Tibial artery (tissue), 4 donors: Measurements from ENCODE around the gene THOP1.

ENCODE experiments used
- DNase-seq, 2 donors: peaks; one replicate each; pipeline ENCODE4 v3.0.0-alpha.2; 2019
- H3K27ac ChIP-seq, 2 donors: fragments of 200-600 bp; sonication (generic) in 1 of 2; 1 replicate in 1 of 2; 2 replicates in 1 of 2; pipeline ENCODE4 v1.5.1; 2018 to 2019; ENCODE audit warnings: mild to moderate bottlenecking in 1 of 2
- H3K27me3 ChIP-seq, 2 donors: fragments of 200-600 bp; sonication (generic) in 1 of 2; one replicate each; pipeline versions ENCODE4 v1.5.1 to v1.6.0; 2016 to 2019
- H3K36me3 ChIP-seq, 3 donors: fragments of 200-600 bp; sonication (generic) in 2 of 3; one replicate each; pipeline ENCODE4 v1.5.1; 2016 to 2019; ENCODE audit warnings: mild to moderate bottlenecking in 2 of 3
- H3K4me1 ChIP-seq, 4 donors: fragments of 200-600 bp; sonication (generic) in 2 of 4; 1 replicate in 3 of 4; 2 replicates in 1 of 4; pipeline ENCODE4 v1.5.1; 2016 to 2019
- H3K4me3 ChIP-seq, 2 donors: fragments of 200-600 bp; sonication (generic) in 1 of 2; 1 replicate in 1 of 2; 2 replicates in 1 of 2; pipeline ENCODE4 v1.5.1; 2018 to 2019; ENCODE audit warnings: mild to moderate bottlenecking in 2 of 2
- H3K9me3 ChIP-seq, 3 donors: fragments of 200-600 bp; sonication (generic) in 1 of 3; one replicate each; pipeline ENCODE4 v1.5.1; 2016 to 2019
- intact Hi-C: fragments of 100-400 bp; cut with DNase I; formaldehyde crosslinking; loops from one replicate; pipeline ENCODE4 v1.15.0; 2023; ENCODE audit warnings: low total_unique reads
- TF ChIP-seq, protein P1 (sequence below), 2 experiments: fragments of 200-600 bp in 1 of 2; fragments of 450-650 bp in 1 of 2; IDR thresholded peaks; one replicate each; pipeline ENCODE4 v1.5.1; 2017 to 2019; ENCODE audit warnings: antibody characterized with exemption in 2 of 2, mild to moderate bottlenecking in 1 of 2, moderate library complexity in 1 of 2

The THOP1 gene

DNA sequence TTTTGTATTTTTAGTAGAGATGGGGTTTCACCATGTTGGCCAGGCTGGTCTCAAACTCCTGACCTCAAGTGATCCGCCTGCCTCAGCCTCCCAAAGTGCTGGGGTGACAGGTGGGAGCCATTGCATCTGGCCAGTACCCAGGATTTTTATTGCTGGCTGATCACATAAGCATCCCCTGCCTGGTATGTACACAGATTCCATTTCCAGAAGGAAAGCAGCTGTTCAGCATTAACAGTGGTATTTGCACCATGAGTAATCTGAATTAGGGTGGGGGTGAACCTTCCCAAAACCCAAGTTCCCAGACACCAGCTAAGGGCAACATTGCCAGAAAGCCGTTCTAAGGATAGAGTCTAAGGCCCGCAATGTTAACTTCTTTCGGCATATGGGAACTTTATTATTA is 63.3 kb downstream of the THOP1 start:
- Histone ChIP-seq H3K27ac (no peak overlapping the region), H3K4me1 (no peaks in the 10 kb centered on the region), H3K27me3 (no peaks in the 10 kb centered on the region), H3K4me3 (no peak overlapping the region), H3K36me3 (peaks cover 56 to 74% (median 64%) of the 10 kb centered on the region in 3 donors), H3K9me3 (peaks cover 11 to 79% (median 55%) of the 10 kb centered on the region in 3 donors)
- intact Hi-C loops = no loop called here
- TF ChIP-seq, protein P1, sequence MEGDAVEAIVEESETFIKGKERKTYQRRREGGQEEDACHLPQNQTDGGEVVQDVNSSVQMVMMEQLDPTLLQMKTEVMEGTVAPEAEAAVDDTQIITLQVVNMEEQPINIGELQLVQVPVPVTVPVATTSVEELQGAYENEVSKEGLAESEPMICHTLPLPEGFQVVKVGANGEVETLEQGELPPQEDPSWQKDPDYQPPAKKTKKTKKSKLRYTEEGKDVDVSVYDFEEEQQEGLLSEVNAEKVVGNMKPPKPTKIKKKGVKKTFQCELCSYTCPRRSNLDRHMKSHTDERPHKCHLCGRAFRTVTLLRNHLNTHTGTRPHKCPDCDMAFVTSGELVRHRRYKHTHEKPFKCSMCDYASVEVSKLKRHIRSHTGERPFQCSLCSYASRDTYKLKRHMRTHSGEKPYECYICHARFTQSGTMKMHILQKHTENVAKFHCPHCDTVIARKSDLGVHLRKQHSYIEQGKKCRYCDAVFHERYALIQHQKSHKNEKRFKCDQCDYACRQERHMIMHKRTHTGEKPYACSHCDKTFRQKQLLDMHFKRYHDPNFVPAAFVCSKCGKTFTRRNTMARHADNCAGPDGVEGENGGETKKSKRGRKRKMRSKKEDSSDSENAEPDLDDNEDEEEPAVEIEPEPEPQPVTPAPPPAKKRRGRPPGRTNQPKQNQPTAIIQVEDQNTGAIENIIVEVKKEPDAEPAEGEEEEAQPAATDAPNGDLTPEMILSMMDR (IDR thresholded peaks at IDR 0.05) = no peak
- no peak for DNase-seq

DNA sequence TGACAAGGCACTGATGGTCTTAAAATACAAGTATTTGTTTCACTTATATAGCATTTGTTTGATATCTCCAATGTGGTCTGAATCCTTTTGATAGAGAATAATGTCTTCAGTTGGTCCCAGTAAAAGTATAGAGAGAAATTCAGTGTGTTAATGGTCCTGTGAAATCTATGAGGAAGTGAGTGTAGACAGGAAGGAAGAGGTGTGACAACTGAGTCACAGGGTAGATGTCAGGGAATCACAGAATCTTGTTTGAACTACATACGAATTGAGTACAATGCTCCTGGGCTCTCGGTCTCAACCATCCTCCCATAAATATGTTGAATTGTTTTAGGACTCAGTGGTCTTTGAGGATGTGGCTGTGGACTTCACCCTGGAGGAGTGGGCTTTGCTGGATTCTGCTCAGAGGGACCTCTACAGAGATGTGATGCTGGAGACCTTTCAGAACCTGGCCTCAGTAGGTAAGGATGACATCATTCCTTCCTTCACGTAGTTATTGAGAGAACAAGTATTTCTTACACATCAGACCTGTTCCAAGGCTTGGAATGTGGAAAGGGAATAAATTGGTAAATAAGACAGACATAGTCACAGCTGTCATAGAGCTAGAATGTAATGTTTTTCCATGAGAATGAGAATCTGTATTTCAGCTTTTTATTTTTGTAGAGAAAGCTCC is 65.1 kb downstream of the THOP1 start:
- no peak for DNase-seq
- H3K27me3 ChIP-seq = no peaks in the 10 kb centered on the region
- intact Hi-C loops = no loop called here
- peaks cover 11 to 97% (median 73%) of the 10 kb centered on the region in 3 donors for H3K9me3 ChIP-seq
- no peak overlapping the region for H3K4me3 ChIP-seq
- TF ChIP-seq, protein P1 (IDR thresholded peaks at IDR 0.05) = no peak
- no peaks in the 10 kb centered on the region for H3K4me1 ChIP-seq
- H3K36me3 ChIP-seq = peaks cover 74 to 83% (median 77%) of the 10 kb centered on the region in 3 donors
- H3K27ac ChIP-seq = no peak overlapping the region

DNA sequence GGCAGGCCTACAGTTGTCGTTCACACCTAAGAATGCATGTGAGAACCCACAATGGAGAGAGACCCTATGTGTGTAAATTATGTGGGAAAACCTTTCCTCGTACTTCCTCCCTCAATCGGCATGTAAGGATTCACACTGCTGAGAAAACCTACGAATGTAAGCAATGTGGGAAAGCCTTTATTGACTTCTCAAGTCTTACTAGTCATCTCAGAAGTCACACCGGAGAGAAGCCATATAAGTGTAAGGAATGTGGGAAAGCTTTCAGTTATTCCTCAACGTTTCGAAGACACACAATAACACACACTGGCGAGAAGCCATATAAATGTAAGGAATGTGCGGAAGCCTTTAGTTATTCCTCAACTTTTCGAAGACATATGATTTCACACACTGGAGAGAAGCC is 67.3 kb downstream of the THOP1 start:
- peaks cover 73 to 86% (median 74%) of the 10 kb centered on the region in 3 donors for H3K36me3 ChIP-seq
- no peaks in the 10 kb centered on the region for H3K4me1 ChIP-seq
- no peak overlapping the region for H3K27ac ChIP-seq
- no peak for DNase-seq
- intact Hi-C loops = no loop called here
- H3K4me3 ChIP-seq = no peak overlapping the region
- H3K27me3 ChIP-seq = no peaks in the 10 kb centered on the region
- H3K9me3 ChIP-seq = peaks cover 11 to 100% (median 90%) of the 10 kb centered on the region in 3 donors
- TF ChIP-seq, protein P1 (IDR thresholded peaks at IDR 0.05) = no peak

DNA sequence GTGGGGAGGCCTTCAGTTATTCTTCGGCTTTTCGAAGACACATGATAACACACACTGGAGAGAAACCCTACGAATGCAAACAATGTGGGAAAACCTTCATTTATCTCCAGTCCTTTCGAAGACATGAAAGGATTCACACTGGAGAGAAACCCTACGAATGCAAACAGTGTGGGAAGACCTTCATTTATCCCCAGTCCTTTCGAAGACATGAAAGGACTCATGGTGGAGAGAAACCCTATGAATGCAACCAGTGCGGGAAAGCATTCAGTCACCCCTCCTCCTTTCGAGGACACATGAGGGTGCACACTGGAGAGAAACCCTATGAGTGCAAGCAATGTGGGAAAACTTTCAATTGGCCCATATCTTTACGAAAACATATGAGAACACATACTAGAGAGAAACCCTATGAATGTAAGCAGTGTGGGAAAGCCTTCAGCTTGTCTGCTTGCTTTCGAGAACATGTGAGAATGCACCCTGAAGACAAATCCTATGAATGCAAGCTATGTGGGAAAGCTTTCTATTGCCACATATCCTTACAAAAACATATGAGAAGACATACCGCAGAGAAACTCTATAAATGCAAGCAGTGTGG is 67.8 kb downstream of the THOP1 start:
- TF ChIP-seq, protein P1 (IDR thresholded peaks at IDR 0.05) = no peak
- Histone ChIP-seq H3K4me1 (no peaks in the 10 kb centered on the region), H3K9me3 (peaks cover 11 to 100% (median 95%) of the 10 kb centered on the region in 3 donors), H3K27ac (no peak overlapping the region), H3K27me3 (no peaks in the 10 kb centered on the region), H3K36me3 (peaks cover 73 to 91% (median 76%) of the 10 kb centered on the region in 3 donors), H3K4me3 (no peak overlapping the region)
- intact Hi-C loops = no loop called here
- DNase-seq = no peak

DNA sequence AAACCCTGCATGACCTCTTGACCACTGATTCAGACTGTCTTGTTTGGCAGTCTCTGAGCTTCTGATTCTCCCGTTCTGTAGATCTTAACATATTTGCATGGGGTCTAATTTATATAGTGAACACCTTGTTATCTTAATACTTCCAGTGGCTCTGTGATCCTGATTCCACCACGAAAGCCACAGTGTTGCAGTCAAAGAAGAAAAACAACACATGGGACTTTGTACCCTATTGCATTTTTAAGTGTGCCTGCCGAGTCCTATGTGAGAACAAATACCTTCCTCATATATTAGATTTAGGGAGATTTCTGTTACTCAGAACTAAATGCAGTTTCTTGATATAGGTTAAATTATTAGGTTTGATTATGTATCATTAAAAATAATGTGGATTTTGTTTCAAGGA is 69.5 kb downstream of the THOP1 start:
- no peaks in the 10 kb centered on the region for H3K4me1 ChIP-seq
- peaks cover 77 to 96% (median 83%) of the 10 kb centered on the region in 3 donors for H3K36me3 ChIP-seq
- H3K4me3 ChIP-seq = no peak overlapping the region
- TF ChIP-seq, protein P1 (IDR thresholded peaks at IDR 0.05) = no peak
- H3K9me3 ChIP-seq = peaks cover 11 to 100% (median 98%) of the 10 kb centered on the region in 3 donors
- no peak for DNase-seq
- no peak overlapping the region for H3K27ac ChIP-seq
- intact Hi-C loops = no loop called here
- no peaks in the 10 kb centered on the region for H3K27me3 ChIP-seq
